ENCODE measurements around the gene PRDM2.

Gene PRDM2

GRCh38 chr1:13760340-13760739 lies 60.4 kb downstream of the PRDM2 start:
- TF ChIP-seq CTCF (IDR thresholded peaks at IDR 0.05; ENCODE audit: extremely low read depth, missing control alignments), result no peak
- DNase-seq (ENCODE audit: low spot score), result no peak

DNA sequence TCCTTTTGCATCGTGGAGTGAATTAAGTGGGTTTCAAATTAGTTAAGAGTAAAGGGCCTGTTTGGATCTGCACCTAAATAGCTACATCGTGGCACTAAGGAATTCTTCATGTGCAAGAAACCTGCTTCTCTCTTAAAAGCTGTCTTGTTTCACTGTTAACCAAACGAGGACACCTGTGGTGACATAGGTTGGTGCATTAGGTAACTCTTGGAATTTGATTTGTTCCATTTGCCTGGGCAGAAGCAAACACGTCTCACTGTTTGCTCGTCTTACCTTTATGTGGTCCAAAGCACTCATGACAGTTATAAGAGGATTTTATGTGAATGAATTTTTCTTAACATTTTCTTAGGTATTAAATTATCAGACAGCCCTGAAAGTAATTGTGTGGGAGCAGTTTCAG lies 60.9 kb downstream of the PRDM2 start:
- no peak for TF ChIP-seq CTCF (IDR thresholded peaks at IDR 0.05; ENCODE audit: extremely low read depth, missing control alignments)
- DNase-seq (ENCODE audit: low spot score), result no peak

- no peak for TF ChIP-seq CTCF (IDR thresholded peaks at IDR 0.05; ENCODE audit: extremely low read depth, missing control alignments)
Measured at GRCh38 chr1:13761883-13762282, 61.9 kb downstream of the PRDM2 start.

GRCh38 chr1:13762642-13763041 lies 62.7 kb downstream of the PRDM2 start:
- DNase-seq (ENCODE audit: low spot score), result no peak
- no peak for TF ChIP-seq CTCF (IDR thresholded peaks at IDR 0.05; ENCODE audit: extremely low read depth, missing control alignments)

More at GRCh38 chr1:13761883-13762282, 61.9 kb downstream of the PRDM2 start:
- no peak for DNase-seq (ENCODE audit: low spot score)

DNA sequence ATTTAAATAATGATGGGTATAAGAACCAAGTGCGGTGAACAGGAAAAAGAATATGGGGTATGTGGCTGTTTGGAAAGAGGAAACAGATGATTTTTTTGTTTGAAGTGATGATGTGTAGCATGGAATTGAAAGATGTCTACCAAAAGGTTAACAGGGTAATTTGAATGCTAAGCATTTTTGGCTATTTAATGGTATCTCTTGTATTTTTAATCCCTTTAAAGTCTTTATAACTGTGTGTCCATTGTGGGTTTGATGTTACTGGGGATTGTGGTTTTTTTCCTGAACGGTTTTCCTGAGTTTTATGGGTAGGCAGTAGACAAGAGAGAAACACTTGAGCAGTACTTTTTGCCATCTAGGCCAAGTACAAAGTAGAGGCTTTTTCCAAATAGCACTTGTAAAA lies 63.2 kb downstream of the PRDM2 start:
- TF ChIP-seq CTCF (IDR thresholded peaks at IDR 0.05; ENCODE audit: extremely low read depth, missing control alignments), result no peak
- DNase-seq (ENCODE audit: low spot score), result no peak

GRCh38 chr1:13763991-13764390 lies 64.0 kb downstream of the PRDM2 start:
- DNase-seq (ENCODE audit: low spot score), result no peak
- no peak for TF ChIP-seq CTCF (IDR thresholded peaks at IDR 0.05; ENCODE audit: extremely low read depth, missing control alignments)

DNA sequence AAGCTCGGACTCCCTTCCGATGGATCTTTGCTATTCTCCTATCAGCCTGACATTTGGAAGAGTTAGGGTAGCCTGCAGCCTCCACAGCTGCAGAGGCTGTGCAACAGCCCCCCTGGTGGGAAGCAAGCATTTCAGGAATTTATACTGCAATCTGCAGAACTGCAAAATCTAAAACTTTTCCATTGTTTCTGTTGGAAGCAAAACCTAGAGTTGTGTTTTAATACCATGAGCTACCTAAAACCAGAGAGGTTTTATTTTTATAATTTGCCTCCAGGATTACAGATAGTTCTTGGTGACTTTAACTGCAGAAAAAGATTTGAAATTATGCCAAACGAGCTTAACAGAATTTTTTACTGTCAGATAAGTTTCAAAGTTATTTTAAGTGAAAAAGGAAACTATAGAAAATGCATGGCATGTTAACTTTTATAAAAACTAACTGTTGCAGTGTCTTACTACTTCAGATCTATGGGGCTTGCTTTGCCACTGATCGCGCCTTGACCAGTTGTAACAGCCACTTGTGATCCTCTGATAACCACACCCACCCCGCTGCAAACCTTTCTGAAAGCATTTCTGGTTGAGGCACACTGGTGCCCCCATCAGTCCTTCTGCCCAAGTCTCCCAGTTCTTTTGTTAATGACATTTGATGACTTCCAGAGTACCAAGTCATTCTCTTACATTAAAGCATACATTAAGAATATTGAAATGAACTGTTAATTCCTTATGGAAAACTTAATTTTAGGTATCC lies 64.8 kb downstream of the PRDM2 start:
- DNase-seq (ENCODE audit: low spot score), result no peak
- TF ChIP-seq CTCF (IDR thresholded peaks at IDR 0.05; ENCODE audit: extremely low read depth, missing control alignments), result no peak
